GM21381 (cell line): Measurements from ENCODE around the gene TMLHE.
"Not testable (repeated sequence)": the region's sequence is repeated elsewhere in the genome, so short reads cannot be mapped to it uniquely, and the experiment has no call there.

ENCODE experiments used
- ATAC-seq: cut with Tn5 transposase; IDR thresholded peaks from one replicate; pipeline ENCODE4 v1.9.1; 2021; ENCODE audit warnings: mild to moderate bottlenecking, moderate library complexity; ENCODE audit not compliant: unreplicated experiment

The TMLHE gene, protein sequence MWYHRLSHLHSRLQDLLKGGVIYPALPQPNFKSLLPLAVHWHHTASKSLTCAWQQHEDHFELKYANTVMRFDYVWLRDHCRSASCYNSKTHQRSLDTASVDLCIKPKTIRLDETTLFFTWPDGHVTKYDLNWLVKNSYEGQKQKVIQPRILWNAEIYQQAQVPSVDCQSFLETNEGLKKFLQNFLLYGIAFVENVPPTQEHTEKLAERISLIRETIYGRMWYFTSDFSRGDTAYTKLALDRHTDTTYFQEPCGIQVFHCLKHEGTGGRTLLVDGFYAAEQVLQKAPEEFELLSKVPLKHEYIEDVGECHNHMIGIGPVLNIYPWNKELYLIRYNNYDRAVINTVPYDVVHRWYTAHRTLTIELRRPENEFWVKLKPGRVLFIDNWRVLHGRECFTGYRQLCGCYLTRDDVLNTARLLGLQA

DNA sequence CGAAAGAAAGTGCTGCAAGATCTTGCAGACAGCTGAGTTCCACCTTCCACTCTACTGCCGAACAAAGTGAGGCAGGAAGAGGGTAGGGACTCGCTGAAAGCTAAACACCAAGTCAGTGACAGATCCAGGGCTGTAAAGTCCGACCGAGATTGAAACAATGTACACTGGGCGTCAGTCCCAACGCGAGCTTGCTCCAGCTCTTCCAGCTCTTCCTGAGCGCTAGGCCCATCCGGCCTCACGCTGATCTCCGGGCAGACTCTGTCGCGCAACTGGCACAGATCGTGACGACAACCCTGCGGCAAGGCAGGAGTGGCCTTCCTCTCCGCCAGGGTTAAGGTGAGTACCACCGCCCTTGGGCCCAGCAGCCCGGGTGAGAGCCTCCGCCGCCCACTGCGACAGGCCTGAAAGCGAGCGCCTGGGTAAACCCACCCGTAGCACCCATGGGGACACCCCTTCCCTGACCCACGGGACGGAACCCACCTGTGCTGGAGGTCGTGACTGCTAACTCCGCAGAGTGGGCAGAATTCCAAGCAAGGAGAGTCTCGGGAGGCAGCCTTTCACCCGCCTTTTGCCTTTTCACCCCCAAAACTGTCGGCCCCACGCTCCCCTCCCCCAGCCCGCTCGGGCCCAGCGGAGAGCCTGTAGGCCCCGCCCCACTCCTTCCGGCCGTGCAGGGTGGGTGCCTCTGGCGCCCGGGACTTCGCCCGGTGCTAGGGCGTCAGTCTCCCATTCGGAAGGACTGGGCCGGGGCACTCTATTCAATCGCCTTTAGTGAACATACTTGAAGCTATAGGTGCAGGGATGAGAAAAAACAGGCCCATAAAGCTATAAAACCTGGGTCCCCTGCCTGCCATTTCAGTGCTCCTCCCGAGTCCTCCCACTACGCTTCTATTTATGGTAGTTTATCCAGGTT, at the start of gene TMLHE, which contains the start of gene SPRY3:
TMLHE (minus strand) TSS at position 641 of the 913 bp plus-strand sequence. CDS start 67,676 bp downstream, outside the sequence.
SPRY3 (plus strand) TSS at position 275 of the 913 bp plus-strand sequence.
- peak; percentile 91 for ATAC-seq

DNA sequence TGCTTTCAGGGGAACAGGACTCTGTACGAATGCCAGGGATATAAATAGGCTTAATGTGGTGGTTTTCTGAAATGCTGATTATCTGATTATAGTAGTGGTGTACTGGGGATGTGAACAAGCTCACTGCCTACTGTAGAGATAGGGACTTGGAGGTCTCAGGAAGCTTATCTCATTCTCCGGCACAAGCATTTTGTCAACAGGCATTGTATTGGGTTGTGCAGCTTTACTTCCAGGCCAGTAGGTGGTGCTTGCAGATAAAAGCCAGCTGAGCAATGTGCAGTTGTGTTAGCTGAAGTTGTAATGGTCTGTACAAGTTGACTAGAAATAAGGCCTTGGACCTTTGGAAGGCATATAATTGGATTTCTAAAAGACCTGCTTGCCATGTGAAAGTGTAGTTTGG, 49.5 kb upstream of the TMLHE start:
- ATAC-seq, result no peak

DNA sequence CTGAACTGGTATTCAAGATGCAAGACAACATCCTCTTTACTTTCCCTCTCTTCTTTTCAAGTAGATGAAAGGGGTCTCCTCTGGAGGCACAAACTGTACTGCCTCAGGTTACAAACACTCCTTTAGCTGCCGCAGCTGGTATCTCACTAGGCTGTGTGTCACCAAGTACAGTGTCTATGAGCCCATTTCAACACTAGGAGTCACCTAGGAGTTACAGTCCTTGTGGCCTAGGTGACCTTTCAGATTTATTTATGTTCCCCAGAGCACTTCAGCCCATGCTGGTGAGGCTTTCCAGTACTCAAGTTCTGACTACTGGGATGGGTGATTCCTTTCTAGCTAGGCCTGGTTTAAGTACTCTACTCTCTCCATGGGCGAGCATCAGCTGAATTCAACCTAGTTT, 32.4 kb upstream of the TMLHE start:
- no peak for ATAC-seq

DNA sequence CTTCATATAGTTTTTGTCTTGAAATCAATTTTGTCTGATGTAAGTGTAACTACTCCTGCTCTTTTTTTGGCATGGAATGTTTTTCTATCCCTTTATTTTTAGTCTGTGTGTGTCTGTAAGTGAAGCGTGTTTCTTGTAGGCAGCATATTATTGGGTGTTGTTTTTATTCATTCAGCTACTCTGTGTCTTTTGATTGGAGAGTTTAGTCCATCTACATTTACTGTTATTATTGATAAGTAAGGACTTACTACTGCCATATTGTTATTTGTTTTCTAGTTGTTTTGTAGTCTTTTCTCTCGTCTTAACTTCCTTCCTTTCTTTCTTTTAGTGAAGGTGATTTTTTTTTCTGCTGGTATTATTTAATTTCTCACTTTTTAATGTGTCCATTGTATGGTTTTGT, 30.5 kb upstream of the TMLHE start:
- ATAC-seq, result no peak

DNA sequence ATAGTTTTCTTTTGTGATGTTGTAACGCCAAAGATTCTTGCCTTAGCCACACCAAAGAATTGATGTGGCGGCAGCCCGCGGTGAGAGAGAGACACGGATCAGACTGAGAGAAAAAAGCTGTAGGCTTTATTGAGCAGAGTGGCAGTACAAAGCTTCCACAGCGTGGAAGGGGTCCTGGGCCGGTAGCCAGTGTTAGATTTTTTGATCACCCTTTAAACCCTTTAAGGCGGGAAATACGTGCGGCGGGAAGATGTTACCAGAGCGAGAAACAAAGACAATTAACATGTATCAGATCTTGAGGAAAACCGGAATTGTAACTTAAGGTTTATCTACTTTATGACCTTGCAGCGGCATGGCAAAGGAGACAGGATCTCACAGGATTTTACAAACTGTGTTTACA, 28.6 kb upstream of the TMLHE start:
- not testable (repeated sequence) for ATAC-seq

DNA sequence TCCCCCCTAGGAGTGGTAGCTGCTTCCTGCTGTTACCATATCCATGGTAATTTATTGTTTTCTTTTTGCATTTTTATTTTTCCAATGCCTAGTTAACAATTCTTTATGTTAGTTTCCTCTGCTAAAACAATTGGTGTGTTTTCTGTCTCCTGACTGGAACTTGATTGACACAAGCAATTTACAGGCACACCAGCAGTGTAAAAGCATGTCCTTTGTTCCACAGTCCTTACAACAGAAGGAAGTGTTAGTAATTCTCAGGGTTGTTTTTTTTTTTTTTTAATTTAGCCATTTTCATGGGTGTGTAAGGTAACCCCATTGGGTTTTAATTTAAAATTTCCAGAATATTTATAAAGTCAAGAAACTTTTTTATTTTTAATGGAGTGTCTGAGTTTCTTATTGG, 25.0 kb upstream of the TMLHE start:
- ATAC-seq, result no peak

DNA sequence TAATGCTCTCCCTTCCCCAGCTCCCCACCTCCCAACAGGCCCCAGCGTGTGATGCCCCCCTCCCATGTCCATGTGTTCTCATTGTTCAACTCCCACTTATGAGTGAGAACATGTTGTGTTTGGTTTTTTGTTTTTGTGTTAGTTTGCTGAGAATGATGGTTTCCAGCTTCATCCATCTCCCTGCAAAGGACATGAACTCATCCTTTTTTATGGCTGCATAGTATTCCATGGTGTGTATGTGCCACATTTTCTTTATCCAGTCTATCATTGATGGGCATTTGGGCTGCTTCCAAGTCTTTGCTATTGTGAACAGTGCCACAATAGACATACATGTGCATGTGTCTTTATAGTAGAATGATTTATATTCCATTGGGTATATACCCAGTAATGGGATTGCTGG, 22.3 kb upstream of the TMLHE start:
- not testable (repeated sequence) for ATAC-seq

DNA sequence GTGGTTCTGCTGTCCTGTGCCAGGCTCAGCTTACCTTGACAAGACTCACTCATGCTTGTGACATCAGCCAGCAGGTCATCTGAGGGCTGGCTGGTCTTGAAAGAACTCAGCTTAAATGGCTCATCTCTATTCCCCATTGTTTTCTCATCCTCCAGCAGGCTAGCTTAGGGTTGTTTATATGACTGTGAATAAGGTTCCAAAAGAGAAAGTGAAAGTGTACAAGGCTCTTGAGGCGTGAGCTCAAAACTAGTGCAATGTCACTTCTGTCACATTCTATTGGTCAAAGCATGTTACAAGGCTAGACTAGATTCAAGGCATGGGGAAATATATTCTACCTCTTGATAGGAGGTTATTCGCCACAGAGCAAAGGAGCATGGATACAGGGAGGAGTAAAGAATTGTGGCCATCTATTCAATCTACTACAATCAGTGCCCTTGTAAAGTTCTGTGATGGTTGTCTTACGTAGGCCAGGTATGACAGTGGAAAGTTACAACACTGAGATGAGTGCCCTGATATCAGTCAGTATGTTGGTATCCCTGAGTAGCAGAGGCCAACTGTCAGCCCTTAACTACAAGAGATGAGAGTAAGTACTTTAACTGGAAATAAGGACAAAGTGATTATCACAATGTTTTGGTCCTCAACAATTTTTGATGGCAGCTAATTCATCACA, 19.8 kb upstream of the TMLHE start:
- peak; percentile 78 for ATAC-seq

DNA sequence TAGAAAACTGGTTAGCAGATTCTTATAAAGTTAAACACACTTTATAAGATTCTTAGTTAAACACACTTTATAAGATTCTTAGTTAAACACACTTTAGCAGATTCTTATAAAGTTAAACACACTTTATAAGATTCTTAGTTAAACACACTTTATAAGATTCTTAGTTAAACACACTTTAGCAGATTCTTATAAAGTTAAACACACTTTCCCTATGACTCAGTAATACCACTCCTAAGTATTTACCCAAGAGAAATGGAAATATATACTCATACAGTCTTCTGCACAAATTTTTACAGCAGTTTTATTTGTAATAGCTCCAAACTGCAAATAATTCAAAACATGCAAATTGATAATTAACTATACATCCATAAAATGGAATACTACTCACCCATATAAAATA, 7.4 kb upstream of the TMLHE start:
- ATAC-seq, result not testable (repeated sequence)

DNA sequence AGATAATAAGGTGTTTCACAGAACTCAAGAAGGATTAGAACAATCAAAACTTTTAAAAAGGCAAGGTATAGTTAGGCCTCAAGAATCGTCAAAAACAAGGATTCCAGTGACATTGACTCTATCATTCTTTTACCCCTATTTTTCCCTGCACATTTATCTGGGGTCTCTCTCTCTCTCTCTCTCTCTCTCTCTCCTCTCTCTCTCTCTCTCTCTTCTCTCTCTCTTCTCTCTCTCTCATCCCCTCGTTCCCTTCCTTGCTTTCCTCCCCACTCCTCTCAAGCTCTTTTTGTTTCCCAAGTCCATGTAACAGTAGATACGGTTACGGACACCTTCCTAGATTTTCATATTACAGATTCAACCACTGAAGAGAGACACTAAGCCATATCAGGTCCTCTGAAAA, 3.2 kb upstream of the TMLHE start:
- ATAC-seq, result no peak

DNA sequence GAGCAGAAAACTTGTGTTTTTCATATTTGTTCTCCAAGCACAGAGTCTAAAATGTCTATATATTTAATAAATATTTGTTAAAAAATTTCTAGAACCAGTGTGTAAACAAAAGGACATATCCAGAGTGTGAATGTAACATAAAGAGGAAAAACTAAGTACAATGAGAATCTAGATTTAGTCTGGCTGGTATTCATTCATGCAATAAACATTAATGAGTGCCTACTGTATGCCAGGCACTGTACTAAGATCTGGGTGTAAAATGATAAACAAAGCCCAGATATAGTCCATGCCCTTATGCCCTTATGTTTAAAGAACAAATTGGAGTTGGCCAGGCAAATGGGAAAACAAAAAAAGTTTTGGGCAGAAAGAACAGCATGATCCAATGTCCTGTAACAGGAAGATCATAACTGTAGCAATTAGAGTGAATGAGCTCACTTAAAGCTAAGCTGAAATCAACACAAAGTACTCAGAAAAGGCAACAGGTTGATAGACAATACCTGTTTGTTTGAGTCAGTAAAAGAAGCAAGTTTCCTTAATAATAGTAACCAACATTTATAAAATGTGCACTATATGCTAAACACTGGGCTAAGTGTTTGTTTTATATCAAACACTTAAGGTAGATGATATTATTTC, 1.3 kb upstream of the TMLHE start:
- ATAC-seq, result no peak

DNA sequence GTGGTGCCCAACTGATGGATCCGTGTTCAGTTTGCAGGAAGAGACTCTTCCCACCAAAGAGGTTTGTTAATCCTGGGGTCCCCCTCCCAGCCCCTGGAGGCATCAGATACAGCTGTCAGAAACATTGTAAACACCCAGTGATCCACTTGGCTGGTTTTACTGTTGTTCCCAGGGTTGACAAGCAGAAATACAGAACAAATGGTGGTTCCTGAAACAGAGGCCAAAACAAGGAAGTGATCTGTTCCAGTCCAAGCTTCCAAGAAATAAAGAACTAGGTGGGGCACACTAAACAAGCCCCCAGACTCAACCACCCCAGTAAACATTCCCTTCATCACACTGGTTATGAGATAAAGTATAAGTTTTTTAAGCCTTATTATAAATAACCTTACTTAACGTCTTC, 1.4 kb downstream of the TMLHE start:
- no peak for ATAC-seq

DNA sequence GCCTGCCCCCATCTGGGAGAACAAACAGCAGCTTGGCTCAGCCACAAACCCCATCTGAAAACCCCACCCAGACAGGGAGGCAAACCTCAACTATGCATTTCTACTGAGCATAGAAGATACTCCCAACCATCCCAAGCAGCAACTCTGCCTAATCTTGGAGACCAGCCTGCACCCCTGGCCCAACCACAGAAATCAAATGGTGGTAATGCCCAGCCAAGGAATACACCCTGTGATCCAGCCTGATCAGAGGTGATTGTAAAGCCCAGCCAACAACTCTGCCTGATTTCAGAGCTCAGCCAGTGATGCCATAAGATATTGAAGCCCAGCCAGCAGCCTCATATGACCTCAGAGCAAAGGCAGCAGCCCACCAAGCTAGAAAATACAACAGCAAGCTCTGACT, 19.8 kb downstream of the TMLHE start:
- no peak for ATAC-seq

DNA sequence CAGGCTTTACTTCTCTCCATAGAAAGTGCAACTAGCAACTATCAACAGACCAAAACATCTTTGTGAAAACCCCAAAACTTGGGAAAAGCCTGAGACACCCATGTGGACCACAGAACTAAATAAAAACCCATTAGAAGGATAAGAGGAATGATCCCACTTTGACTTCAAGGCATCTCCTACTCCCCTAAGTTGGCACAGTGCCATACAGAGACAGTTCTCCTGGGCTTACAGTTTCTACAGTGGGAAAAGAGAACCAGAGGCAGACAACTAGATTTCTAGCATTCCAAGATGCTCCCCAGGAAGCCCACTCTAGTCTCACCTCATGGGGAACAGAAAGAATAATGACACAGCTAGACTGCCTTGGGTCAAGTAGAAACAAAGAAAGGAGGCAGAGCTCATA, 20.4 kb downstream of the TMLHE start:
- ATAC-seq, result no peak

DNA sequence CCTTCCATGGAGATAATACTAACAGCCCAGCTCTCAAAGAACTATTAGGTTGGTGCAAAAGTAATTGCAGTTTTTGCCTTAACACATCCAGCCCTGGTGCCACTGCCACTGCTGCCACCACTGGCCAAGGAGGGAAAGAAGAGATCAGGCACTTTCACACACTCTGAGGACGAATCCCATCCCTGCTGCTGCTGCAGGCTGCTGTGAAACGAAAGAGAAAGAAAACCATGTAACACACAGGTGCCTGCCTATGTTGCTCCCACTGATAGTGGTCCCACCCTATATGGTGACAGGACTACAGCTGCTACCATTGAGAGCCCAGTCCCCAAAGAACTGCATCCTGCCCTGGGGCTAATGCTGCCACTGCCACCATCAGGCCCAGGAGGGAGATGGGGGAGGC, 35.1 kb downstream of the TMLHE start:
- ATAC-seq, result no peak

DNA sequence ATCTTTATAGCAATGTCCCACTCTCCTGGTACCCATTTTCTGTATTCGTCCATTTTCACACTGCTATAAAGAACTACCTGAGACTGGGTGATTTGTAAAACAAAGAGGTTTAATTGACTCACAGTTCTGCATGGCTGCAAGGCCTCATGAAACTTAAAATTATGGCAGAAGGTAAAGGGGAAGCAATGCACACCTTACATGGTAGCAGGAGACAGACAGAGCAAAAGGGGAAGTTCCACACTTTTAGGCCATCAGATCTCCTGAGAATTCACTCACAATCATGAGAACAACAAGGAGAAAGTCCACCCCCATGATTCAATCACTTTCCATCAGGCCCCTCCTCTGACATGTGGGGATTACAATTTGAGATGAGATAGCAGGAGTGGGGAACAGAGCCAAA, 49.7 kb downstream of the TMLHE start:
- ATAC-seq, result no peak

DNA sequence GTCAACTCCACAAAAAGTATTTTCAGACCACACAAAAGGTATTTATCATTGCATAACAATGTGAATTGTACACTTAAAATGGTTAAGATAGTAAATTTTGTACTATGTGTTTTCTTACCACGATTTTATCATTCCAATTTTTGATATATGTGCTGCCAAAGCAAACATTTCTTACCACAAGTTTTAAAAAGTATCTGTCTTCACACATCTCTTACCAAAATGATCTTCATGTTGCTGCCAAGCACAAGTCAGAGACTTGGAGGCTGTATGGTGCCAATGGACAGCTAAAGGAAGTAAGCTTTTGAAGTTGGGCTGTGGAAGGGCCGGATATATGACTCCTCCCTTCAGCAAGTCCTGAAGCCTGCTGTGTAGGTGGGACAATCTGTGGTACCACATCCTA, 67.9 kb downstream of the TMLHE start:
- ATAC-seq, result no peak

DNA sequence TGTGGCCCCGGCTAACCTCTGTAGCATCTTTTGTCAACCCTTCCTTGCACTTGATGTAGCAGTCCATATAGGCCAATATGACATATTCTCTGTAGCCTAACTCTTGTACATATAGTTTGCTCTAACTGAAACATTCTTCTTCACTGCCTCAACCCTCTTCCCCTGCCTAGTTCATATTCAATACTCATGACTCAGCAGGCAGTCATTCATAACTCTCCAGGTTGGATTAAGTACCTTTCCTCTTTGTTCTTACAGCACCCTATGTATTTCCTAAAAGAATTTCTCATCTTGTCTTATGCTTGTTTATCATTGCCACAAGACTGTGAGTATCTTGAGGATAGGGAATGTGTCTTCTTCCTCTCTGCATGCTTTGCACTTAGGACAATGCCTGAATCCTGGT, 76.9 kb downstream of the TMLHE start:
- no peak for ATAC-seq

DNA sequence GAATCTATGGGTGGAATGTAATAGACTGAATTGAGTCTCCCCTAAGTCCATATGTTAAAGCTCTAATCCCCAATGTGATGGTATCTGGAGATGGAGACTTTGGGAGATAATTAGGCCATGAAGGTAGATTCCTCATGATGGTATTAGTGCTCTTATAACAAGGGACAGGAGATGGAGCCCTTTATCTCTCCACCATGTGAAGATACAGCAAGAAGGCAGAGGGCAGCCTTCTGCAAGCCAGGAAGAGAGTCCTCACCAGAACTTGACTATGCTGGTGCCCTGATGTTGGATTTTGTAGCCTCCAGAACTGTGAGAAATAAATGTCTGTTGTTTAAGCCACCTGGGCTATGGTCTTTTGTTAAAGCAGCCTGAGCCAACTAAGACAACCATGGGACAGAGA, 78.0 kb downstream of the TMLHE start:
- ATAC-seq, result no peak

DNA sequence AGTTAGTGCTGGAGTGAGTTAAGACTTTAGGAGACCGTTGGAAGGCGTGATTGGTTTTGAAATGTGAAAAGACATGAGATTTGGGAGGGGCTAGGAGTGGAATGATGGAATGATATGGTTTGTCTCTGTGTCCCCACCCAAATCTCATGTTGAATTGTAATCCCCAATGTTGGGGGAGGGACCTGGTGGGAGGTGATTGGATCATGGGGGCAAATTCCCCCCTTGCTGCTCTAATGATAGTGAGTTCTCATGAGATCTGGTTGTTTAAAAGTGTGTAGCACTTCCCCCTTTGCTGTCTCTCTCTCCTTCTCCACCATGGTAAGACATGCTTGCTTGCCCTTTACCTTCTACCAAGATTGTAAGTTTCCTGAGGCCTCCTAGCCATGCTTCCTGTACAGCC, 85.7 kb downstream of the TMLHE start:
- not testable (repeated sequence) for ATAC-seq

DNA sequence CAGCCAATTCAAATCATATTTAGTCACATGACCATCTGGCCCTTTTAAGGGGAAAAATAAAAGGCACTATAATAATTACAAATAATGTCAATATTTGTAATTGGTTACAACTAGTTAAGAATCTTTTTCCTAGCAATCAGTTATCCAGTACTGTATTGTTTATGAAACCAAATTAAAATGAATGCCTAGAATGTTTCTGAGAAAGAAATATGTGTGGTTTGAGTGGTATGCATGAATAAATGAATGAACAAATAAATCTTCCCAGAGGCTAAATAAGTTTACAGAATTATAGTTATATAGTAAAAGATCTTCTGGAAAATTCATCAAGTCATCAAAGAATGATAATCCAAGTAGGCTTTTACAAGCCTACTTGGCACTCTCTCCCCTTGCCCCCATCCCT, 98.5 kb downstream of the TMLHE start:
- ATAC-seq, result no peak
